BJ (cell line): Measurements from ENCODE around the gene GLTP. TPM values are rescaled to one million over a fixed set of nuclear protein-coding genes. Genes with fewer than 3 reads are reported as not detected.
"Not testable (repeated sequence)": the region's sequence is repeated elsewhere in the genome, so short reads cannot be mapped to it uniquely, and the experiment has no call there.

Experiments
- CTCF ChIA-PET: fragments of 350-600 bp; formaldehyde crosslinking; extraction: SDS; loops from one replicate; lab custom pipeline; 2021; ENCODE audit warnings: antibody characterized with exemption, inconsistent platforms; lab: Yijun Ruan, JAX
- POLR2A ChIA-PET: fragments of 300-600 bp; sonication (Branson Sonifier 250); formaldehyde crosslinking; extraction: SDS; loops from one replicate; lab custom pipeline; 2021; ENCODE audit warnings: antibody characterized with exemption; lab: Charles Lee
- DNase-seq: peaks from one replicate; pipeline ENCODE4 v3.0.0-alpha.2; 2011; ENCODE audit warnings: low read depth
- H3K27me3 ChIP-seq: 2 replicates; pipeline ENCODE4 v1.6.0; 2011; ENCODE audit warnings: low read length; ENCODE audit not compliant: control insufficient read depth, insufficient read depth
- H3K36me3 ChIP-seq: 2 replicates; pipeline ENCODE4 v1.5.1; 2011; ENCODE audit warnings: low read length; ENCODE audit not compliant: control insufficient read depth, insufficient read depth
- H3K4me3 ChIP-seq: 2 replicates; pipeline ENCODE4 v1.5.1; 2011; ENCODE audit warnings: low read depth, mild to moderate bottlenecking, control low read depth, low read length
- CTCF ChIP-seq: IDR thresholded peaks from 2 replicates; pipeline ENCODE4 v1.5.1; 2011; ENCODE audit warnings: low read depth, mild to moderate bottlenecking, control low read depth, inconsistent platforms, low read length, moderate library complexity; ENCODE audit not compliant: insufficient read depth
- polyA plus RNA-seq: library from polyadenylated mRNA; depleted of rRNA; stranded (reverse); fragments of >200 nt; gene quantifications from 2 replicates; pipeline ENCODE4 v1.2.3, GENCODE V29; 2011

GLTP gene
- polyA plus RNA-seq, 1 experiment, result 33.8 TPM

DNA sequence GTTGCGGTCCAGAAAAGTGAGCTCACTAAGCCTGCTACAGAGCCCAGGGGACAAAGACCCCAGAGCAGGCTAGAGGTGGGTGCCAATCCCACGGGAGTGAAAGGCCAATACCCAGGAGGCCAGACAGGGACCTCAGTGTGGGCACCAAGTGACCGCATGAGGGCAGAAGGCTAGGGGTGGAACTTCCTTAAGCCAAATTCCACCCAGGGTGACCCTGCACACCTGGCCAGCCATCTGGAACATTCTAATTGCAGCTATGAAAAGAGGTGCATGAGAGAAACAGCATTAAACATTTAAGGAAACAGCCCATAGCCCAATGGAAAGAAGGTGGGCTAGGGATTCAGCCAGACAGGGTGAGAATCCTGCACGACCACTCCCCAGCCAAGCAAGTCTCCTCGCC lies 19.4 kb downstream of the GLTP start:
- no peaks in the 10 kb centered on the region for H3K27me3 ChIP-seq
- CTCF ChIA-PET, result interaction anchor here (1.0 to 3.6 kb wide), 3 partner anchors 8 to 57 kb away, joined by 3 to 22 read pairs (median 4); no protein-coding TSS in a partner anchor
- no peak overlapping the region for H3K4me3 ChIP-seq
- no peak for DNase-seq
- POLR2A ChIA-PET, result no interaction called here
- H3K36me3 ChIP-seq, result peaks cover 9% of the 10 kb centered on the region
- TF ChIP-seq CTCF, result no peak

GRCh38 chr12:109858764-109859163 lies 21.6 kb downstream of the GLTP start:
- H3K27me3 ChIP-seq, result no peaks in the 10 kb centered on the region
- no peak for TF ChIP-seq CTCF
- peaks cover 20% of the 10 kb centered on the region for H3K36me3 ChIP-seq
- no peak overlapping the region for H3K4me3 ChIP-seq
- DNase-seq, result no peak
- ChIA-PET CTCF (interaction anchor here (0.9 to 3.6 kb wide), 5 partner anchors 13 to 53 kb away, joined by 3 to 22 read pairs (median 4); no protein-coding TSS in a partner anchor), POLR2A (no interaction called here)

DNA sequence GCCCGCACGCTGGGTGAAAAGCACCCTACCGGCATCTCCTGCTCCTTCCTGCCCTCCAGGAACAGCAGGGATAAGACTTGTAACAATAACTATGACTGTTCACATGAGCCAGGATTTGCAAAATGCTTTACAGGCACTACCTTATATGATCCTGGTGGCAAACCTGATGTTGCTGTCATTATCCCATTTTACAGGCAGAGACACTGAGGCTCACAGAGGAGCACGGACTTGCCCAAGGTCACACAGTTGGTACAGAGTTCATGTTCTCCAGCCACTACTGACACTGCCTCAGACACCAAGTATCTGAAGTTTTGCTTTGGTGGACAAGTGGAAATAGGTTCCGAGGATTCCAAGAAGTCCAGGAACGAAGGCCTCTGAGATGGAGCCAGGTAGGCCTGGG lies 22.6 kb downstream of the GLTP start:
- peaks cover 21% of the 10 kb centered on the region for H3K36me3 ChIP-seq
- ChIA-PET CTCF (interaction anchor here (0.7 to 0.9 kb wide), 3 partner anchors 12 to 52 kb away, joined by 3 read pairs; partner anchors contain the start of gene GLTP), POLR2A (no interaction called here)
- H3K4me3 ChIP-seq, result no peak overlapping the region
- DNase-seq, result no peak
- H3K27me3 ChIP-seq, result no peaks in the 10 kb centered on the region
- TF ChIP-seq CTCF, result no peak

- no peak for TF ChIP-seq CTCF
- ChIA-PET CTCF (interaction anchor here (0.6 to 3.7 kb wide), 4 partner anchors 10 to 72 kb away, joined by 3 to 33 read pairs (median 22); no protein-coding TSS in a partner anchor), POLR2A (no interaction called here)
- H3K4me3 ChIP-seq, result no peak overlapping the region
- no peaks in the 10 kb centered on the region for H3K27me3 ChIP-seq
- DNase-seq, result no peak
- H3K36me3 ChIP-seq, result peaks cover 18% of the 10 kb centered on the region
Observed at GRCh38 chr12:109855377-109855776, 25.0 kb downstream of the GLTP start.

- POLR2A ChIA-PET, H3K4me3 ChIP-seq, DNase-seq, H3K27me3 ChIP-seq: not testable (repeated sequence)
- CTCF ChIA-PET, result interaction anchor here (3.8 to 10.4 kb wide), 2 partner anchors 45 to 46 kb away, joined by 19 to 174 read pairs; no protein-coding TSS in a partner anchor
- peaks cover 13% of the 10 kb centered on the region for H3K36me3 ChIP-seq
Observed at GRCh38 chr12:109850518-109850917, 29.8 kb downstream of the GLTP start.
